ENCODE data around the gene FCHSD1.

DNA sequence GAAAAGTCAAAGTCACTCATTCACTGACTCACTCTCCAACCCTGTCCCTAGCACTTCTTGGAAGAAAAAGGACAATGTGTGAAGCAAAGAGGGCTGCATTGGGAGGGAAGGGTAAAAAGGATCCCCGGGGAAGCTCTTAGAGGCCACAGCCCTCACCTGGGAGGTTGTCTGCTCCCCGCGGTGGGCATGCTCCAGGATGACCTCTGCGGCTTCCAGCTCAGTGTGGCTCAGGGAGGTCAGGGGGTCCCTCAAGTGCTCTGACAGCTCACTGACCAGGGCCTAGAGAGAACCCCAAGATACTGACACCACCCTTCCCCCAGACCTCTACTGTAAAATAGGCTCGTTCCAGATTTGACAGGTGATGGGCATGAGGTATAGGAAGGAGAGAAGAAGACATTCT lies 4.0 kb downstream of the FCHSD1 start:
- no peak for TF ChIP-seq POLR2A (IDR thresholded peaks at IDR 0.05)
- TF ChIP-seq CTCF (IDR thresholded peaks at IDR 0.05): no peak
